ENCODE data around the gene P2RX7. TPM values are rescaled to one million over a fixed set of nuclear protein-coding genes. Genes with fewer than 3 reads are reported as not detected.
"Not testable (repeated sequence)": the region's sequence is repeated elsewhere in the genome, so short reads cannot be mapped to it uniquely, and the experiment has no call there.

Gene P2RX7
- total RNA-seq, 1 experiment from 2014 or later, result 0.17 TPM

GRCh38 chr12:121159467-121160307 is 27.0 kb downstream of the P2RX7 start:
- TF ChIP-seq CTCF (conservative IDR thresholded peaks at IDR 0.05; ENCODE audit: low read depth, low read length) (no peak), EZH2 (IDR thresholded peaks at IDR 0.05; ENCODE audit: borderline replicate concordance, low read depth, low read length, poor library complexity, severe bottlenecking) (no peak)
- BruUV-seq (replicated peaks), result no TSS peak
- DNase-seq (ENCODE audit: low spot score), result no peak

GRCh38 chr12:121162384-121162783 is 29.7 kb downstream of the P2RX7 start:
- intact Hi-C loops (cut with micrococcal nuclease; ENCODE audit: unreplicated experiment), result no loop called here
- no peak overlapping the region for H3K4me3 ChIP-seq (ENCODE audit: low read depth, low read length, poor library complexity, severe bottlenecking)
- no peak overlapping the region for H3K27ac ChIP-seq (ENCODE audit: low read depth, low read length, poor library complexity, severe bottlenecking)
- no peak for TF ChIP-seq CTCF (conservative IDR thresholded peaks at IDR 0.05; ENCODE audit: low read depth, low read length)
- TF ChIP-seq EZH2 (IDR thresholded peaks at IDR 0.05; ENCODE audit: borderline replicate concordance, low read depth, low read length, poor library complexity, severe bottlenecking), result no peak
- no peaks in the 10 kb centered on the region for H3K4me1 ChIP-seq (ENCODE audit: insufficient read depth, low read length, poor library complexity, severe bottlenecking)
- H3K9me3 ChIP-seq (ENCODE audit: low read depth, low read length, poor library complexity, severe bottlenecking), result no peaks in the 10 kb centered on the region
- H3K36me3 ChIP-seq (ENCODE audit: insufficient read depth, low read length, poor library complexity, severe bottlenecking), result no peaks in the 10 kb centered on the region
- no TSS peak for BruUV-seq (replicated peaks)
- ChIA-PET CTCF (no interaction called here), POLR2A (ENCODE audit: low non-redundant PET) (no interaction called here)
- no peaks in the 10 kb centered on the region for H3K27me3 ChIP-seq (replicated peaks; ENCODE audit: insufficient read depth, low read depth, low read length, poor library complexity)
- no peak for DNase-seq (ENCODE audit: low spot score)

More at GRCh38 chr12:121159467-121160307, 27.0 kb downstream of the P2RX7 start:
- Histone ChIP-seq H3K4me3 (ENCODE audit: low read depth, low read length, poor library complexity, severe bottlenecking) (no peak overlapping the region), H3K27me3 (replicated peaks; ENCODE audit: insufficient read depth, low read depth, low read length, poor library complexity) (no peaks in the 10 kb centered on the region), H3K36me3 (ENCODE audit: insufficient read depth, low read length, poor library complexity, severe bottlenecking) (no peaks in the 10 kb centered on the region), H3K27ac (ENCODE audit: low read depth, low read length, poor library complexity, severe bottlenecking) (no peak overlapping the region), H3K4me1 (ENCODE audit: insufficient read depth, low read length, poor library complexity, severe bottlenecking) (no peaks in the 10 kb centered on the region), H3K9me3 (ENCODE audit: low read depth, low read length, poor library complexity, severe bottlenecking) (no peaks in the 10 kb centered on the region)
- CTCF ChIA-PET, result interaction anchor here (0.6 kb wide), 1 partner anchor 1084 kb away, joined by 5 read pairs; no protein-coding TSS in a partner anchor
- POLR2A ChIA-PET (ENCODE audit: low non-redundant PET), result no interaction called here
- intact Hi-C loops (cut with micrococcal nuclease; ENCODE audit: unreplicated experiment), result no loop called here

- no peaks in the 10 kb centered on the region for H3K4me1 ChIP-seq (ENCODE audit: insufficient read depth, low read length, poor library complexity, severe bottlenecking)
- ChIA-PET POLR2A (ENCODE audit: low non-redundant PET) (no interaction called here), CTCF (no interaction called here)
- no TSS peak for BruUV-seq (replicated peaks)
- no peak for TF ChIP-seq EZH2 (IDR thresholded peaks at IDR 0.05; ENCODE audit: borderline replicate concordance, low read depth, low read length, poor library complexity, severe bottlenecking)
- TF ChIP-seq CTCF (conservative IDR thresholded peaks at IDR 0.05; ENCODE audit: low read depth, low read length), result no peak
- H3K27me3 ChIP-seq (replicated peaks; ENCODE audit: insufficient read depth, low read depth, low read length, poor library complexity), result no peaks in the 10 kb centered on the region
- DNase-seq (ENCODE audit: low spot score), result no peak
- H3K27ac ChIP-seq (ENCODE audit: low read depth, low read length, poor library complexity, severe bottlenecking), result no peak overlapping the region
- H3K9me3 ChIP-seq (ENCODE audit: low read depth, low read length, poor library complexity, severe bottlenecking), result no peaks in the 10 kb centered on the region
- no peak overlapping the region for H3K4me3 ChIP-seq (ENCODE audit: low read depth, low read length, poor library complexity, severe bottlenecking)
- intact Hi-C loops (cut with micrococcal nuclease; ENCODE audit: unreplicated experiment), result no loop called here
- no peaks in the 10 kb centered on the region for H3K36me3 ChIP-seq (ENCODE audit: insufficient read depth, low read length, poor library complexity, severe bottlenecking)
These were observed 30.3 kb downstream of the P2RX7 start for GRCh38 chr12:121162985-121163384.

GRCh38 chr12:121164839-121165238 is 32.2 kb downstream of the P2RX7 start:
- H3K9me3 ChIP-seq (ENCODE audit: low read depth, low read length, poor library complexity, severe bottlenecking); H3K27me3 ChIP-seq (replicated peaks; ENCODE audit: insufficient read depth, low read depth, low read length, poor library complexity); DNase-seq (ENCODE audit: low spot score); H3K4me3 ChIP-seq (ENCODE audit: low read depth, low read length, poor library complexity, severe bottlenecking); BruUV-seq (replicated peaks); H3K4me1 ChIP-seq (ENCODE audit: insufficient read depth, low read length, poor library complexity, severe bottlenecking); H3K27ac ChIP-seq (ENCODE audit: low read depth, low read length, poor library complexity, severe bottlenecking); POLR2A ChIA-PET (ENCODE audit: low non-redundant PET); intact Hi-C loops (cut with micrococcal nuclease; ENCODE audit: unreplicated experiment); CTCF ChIA-PET; H3K36me3 ChIP-seq (ENCODE audit: insufficient read depth, low read length, poor library complexity, severe bottlenecking): not testable (repeated sequence)

Data from A673 (cell line).